GM10266 (cell line): ENCODE results near the gene RUFY3.
A peak's percentile ranks its signal among the peaks of the same experiment; 100 is the strongest.

ENCODE experiments used
- DNase-seq: peaks from one replicate; pipeline ENCODE4 v3.0.0; 2012; ENCODE audit errors: extremely low spot score
- CTCF ChIP-seq: IDR thresholded peaks from 2 replicates; pipeline ENCODE4 v1.5.1; 2012; ENCODE audit warnings: mild to moderate bottlenecking, low read depth; ENCODE audit not compliant: control insufficient read depth, insufficient read depth; ENCODE audit errors: missing control alignments

RUFY3 gene

DNA sequence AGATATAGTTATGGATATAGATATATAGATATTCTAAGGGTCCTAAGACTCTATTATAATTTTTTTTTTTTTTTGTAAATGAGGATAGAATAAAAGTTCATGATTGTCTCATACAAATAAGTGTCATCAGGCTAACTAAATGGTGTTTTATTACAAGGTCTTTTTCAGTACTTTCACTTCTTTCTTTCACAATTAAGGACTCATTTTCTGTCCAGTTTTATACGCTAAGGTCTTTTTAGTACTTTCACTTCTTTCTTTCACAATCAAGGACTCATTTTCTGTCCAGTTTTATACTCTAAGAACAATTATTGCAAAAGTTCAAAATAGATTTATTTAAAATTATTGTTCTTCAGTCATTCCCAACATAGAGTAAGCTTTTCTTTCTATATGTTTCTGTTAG is 32.7 kb downstream of the RUFY3 start:
- DNase-seq, result peak; percentile 11
- no peak for TF ChIP-seq CTCF

GRCh38 chr4:70754990-70755688 is 33.4 kb downstream of the RUFY3 start:
- no peak for TF ChIP-seq CTCF
- DNase-seq, result peak; percentile 17

GRCh38 chr4:70759126-70759525 is 37.4 kb downstream of the RUFY3 start:
- DNase-seq, result no peak
- TF ChIP-seq CTCF, result no peak

DNA sequence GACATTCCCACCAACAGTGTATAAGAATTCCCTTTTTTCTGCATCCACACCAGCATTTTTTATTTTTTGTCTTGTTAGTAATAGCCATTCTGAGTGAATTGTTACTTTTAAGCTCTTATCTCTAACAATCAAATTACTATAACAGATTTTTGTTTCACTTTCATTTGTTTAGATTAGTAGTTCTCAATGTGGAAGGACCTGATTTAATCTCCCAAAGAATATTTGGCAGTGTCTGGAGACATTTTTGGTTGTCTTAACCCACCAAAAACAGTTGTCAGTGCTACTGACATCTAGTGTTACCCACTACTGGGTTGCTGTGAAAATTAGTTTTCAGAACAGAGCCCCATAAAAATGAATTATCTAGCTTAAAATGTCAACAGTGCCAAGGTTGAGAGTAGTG is 37.9 kb downstream of the RUFY3 start:
- DNase-seq, result no peak
- TF ChIP-seq CTCF, result no peak

- DNase-seq, result no peak
- TF ChIP-seq CTCF, result no peak
These were observed 38.9 kb downstream of the RUFY3 start for GRCh38 chr4:70760662-70761061.

DNA sequence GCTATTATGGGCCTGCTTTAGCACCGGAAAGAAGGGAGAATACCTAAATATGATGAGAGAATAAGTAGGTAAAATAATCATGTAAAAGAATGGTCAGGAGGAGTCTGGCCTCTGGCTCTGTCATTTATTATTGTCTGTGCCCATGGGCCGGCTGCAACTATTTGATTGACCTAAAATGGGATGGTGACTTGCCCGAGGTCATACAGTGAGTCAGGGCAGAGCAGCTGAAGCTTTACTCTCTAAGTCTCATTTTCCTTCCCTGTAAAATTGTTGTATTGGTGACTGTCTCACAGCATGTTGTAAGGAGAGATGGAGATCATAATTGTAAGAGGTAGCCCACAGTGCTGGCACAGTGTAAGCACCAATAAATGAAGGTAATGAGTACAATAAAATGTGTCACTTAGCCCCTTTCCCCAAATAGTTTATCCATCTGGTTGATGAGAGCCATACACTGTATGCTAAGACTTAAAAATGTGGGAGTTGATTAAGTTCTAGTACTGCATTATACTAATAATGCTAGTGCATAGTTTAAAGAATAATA is 39.6 kb downstream of the RUFY3 start:
- no peak for DNase-seq
- TF ChIP-seq CTCF, result no peak

- no peak for TF ChIP-seq CTCF
- no peak for DNase-seq
These were observed 43.6 kb downstream of the RUFY3 start for GRCh38 chr4:70765368-70765767.
